Gastrocnemius medialis (tissue), 4 donors: ENCODE measurements around the gene FERMT2. TPM values are rescaled to one million over a fixed set of nuclear protein-coding genes. Genes with fewer than 3 reads are reported as not detected.
"Not testable (repeated sequence)": the region's sequence is repeated elsewhere in the genome, so short reads cannot be mapped to it uniquely, and the experiment has no call there.

Experiments used
- ATAC-seq, 2 donors: fragments of 150-250 bp; one replicate each; pipeline ENCODE4 v1.9.1; 2016
- DNase-seq, 2 donors: peaks; one replicate each; pipeline ENCODE4 v3.0.0-alpha.2; 2019
- H3K27ac ChIP-seq, 4 donors: fragments of 200-600 bp; sonication (generic); 1 replicate in 1 of 4; 2 replicates in 3 of 4; pipeline ENCODE4 v1.5.1; 2016 to 2018; ENCODE audit warnings: mild to moderate bottlenecking in 2 of 4, moderate library complexity in 1 of 4
- H3K27me3 ChIP-seq, 3 donors: fragments of 200-600 bp; sonication (generic) in 2 of 3; 1 replicate in 1 of 3; 2 replicates in 2 of 3; pipeline versions ENCODE4 v1.5.1 to v1.6.0; 2016 to 2019; ENCODE audit warnings: mild to moderate bottlenecking in 1 of 3, moderate library complexity in 1 of 3
- H3K36me3 ChIP-seq, 2 donors: fragments of 200-600 bp; sonication (generic) in 1 of 2; one replicate each; pipeline ENCODE4 v1.5.1; 2017 to 2018
- H3K4me1 ChIP-seq, 2 donors: fragments of 200-600 bp; sonication (generic) in 1 of 2; one replicate each; pipeline ENCODE4 v1.5.1; 2016 to 2017; ENCODE audit warnings: mild to moderate bottlenecking in 2 of 2
- H3K4me3 ChIP-seq, 4 donors: fragments of 200-600 bp; sonication (generic) in 3 of 4; 1 replicate in 1 of 4; 2 replicates in 3 of 4; pipeline ENCODE4 v1.5.1; 2016 to 2019; ENCODE audit warnings: mild to moderate bottlenecking in 2 of 4
- H3K9me3 ChIP-seq, 3 donors: fragments of 200-600 bp; sonication (generic) in 2 of 3; 1 replicate in 1 of 3; 2 replicates in 2 of 3; pipeline ENCODE4 v1.5.1; 2016 to 2019
- POLR2A ChIP-seq, 2 donors: fragments of 450-650 bp; IDR thresholded peaks; one replicate each; pipeline ENCODE4 v1.6.1; 2017; ENCODE audit warnings: antibody characterized with exemption in 2 of 2, mild to moderate bottlenecking in 2 of 2, moderate library complexity in 2 of 2
- in situ Hi-C, 4 donors: fragments of 200-750 bp; cut with MboI; loops; one replicate each; pipeline versions ENCODE4 v1.15.0 to v1.8.0; 2017; ENCODE audit warnings: low sequenced_read_pairs in 4 of 4
- intact Hi-C: fragments of 100-400 bp; cut with DNase I; formaldehyde crosslinking; loops from one replicate; pipeline ENCODE4 v1.15.1; 2023; ENCODE audit warnings: low total_unique reads
- total RNA-seq, 4 donors: library from RNA; depleted of rRNA; stranded (reverse); fragments of >200 nt; gene quantifications; one replicate each; pipeline versions ENCODE4 v1.1.0 to v1.2.3, GENCODE V29; 2016
- TF ChIP-seq, protein P1 (sequence below), 5 experiments: fragments of 450-650 bp in 3 of 5; fragments of 200-600 bp in 2 of 5; sonication (generic) in 2 of 5; IDR thresholded peaks in 4 of 5; conservative IDR thresholded peaks in 1 of 5; 1 replicate in 4 of 5; 2 replicates in 1 of 5; pipeline ENCODE4 v1.5.1; 2016 to 2019; ENCODE audit warnings: antibody characterized with exemption in 5 of 5, mild to moderate bottlenecking in 3 of 5, moderate library complexity in 3 of 5

FERMT2 gene
- total RNA-seq, 4 donors from 2014 or later, result 44.0 to 75.9 (median 59.7) TPM

DNA sequence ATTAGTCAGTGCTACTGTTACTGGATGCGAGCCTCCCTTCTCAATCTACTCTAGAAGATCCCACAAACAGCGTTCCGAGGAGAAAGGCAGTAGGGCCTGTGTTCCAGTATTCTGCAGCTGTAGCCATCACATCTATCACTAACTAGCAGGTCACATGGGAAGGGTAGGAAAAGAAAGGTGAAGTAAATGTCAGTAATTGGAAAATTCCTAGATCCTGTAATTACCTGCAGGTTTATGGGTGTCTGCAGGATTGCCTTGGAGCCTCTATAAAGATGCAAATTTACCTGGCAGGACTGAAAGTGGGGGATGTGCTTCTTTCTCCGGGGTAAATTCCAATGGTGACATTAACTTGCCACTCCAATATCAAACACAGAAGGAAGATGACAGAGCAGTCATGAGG, 77.8 kb downstream of the FERMT2 start:
- no peak for ATAC-seq
- intact Hi-C loops, result no loop called here
- H3K36me3 ChIP-seq, result peaks cover 0 to 81% of the 10 kb centered on the region in 2 donors
- TF ChIP-seq POLR2A (IDR thresholded peaks at IDR 0.05), result no peak
- TF ChIP-seq, protein P1, sequence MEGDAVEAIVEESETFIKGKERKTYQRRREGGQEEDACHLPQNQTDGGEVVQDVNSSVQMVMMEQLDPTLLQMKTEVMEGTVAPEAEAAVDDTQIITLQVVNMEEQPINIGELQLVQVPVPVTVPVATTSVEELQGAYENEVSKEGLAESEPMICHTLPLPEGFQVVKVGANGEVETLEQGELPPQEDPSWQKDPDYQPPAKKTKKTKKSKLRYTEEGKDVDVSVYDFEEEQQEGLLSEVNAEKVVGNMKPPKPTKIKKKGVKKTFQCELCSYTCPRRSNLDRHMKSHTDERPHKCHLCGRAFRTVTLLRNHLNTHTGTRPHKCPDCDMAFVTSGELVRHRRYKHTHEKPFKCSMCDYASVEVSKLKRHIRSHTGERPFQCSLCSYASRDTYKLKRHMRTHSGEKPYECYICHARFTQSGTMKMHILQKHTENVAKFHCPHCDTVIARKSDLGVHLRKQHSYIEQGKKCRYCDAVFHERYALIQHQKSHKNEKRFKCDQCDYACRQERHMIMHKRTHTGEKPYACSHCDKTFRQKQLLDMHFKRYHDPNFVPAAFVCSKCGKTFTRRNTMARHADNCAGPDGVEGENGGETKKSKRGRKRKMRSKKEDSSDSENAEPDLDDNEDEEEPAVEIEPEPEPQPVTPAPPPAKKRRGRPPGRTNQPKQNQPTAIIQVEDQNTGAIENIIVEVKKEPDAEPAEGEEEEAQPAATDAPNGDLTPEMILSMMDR (IDR thresholded peaks at IDR 0.05 in 4 of 5, conservative IDR thresholded peaks at IDR 0.05 in 1 of 5), result no peak
- H3K27me3 ChIP-seq, result no peaks in the 10 kb centered on the region
- H3K4me1 ChIP-seq, result peaks cover 0 to 6% of the 10 kb centered on the region in 2 donors
- no peak overlapping the region for H3K4me3 ChIP-seq
- no peak for DNase-seq
- H3K27ac ChIP-seq, result no peak overlapping the region
- no peaks in the 10 kb centered on the region for H3K9me3 ChIP-seq
- in situ Hi-C loops, result no loop called here

DNA sequence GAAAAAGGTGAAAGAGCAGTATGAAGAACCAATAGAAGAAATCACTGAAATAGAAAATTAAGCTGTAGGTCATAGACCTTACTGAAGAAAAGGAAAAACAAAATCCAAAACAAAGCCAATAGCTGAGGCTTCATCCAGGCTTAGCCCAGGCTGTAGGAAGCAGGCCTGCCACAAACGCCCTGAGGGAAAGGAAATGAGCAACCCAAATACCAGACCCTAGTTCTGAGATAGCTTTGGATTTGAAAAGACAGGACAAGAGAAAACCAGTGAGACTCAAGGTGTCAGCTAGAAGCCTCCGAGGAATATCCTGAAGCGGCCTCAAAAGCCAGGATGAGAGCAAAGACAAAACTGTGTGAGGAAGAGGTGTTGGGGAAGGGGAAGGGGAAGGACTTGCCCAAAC, 79.2 kb downstream of the FERMT2 start:
- TF ChIP-seq, protein P1 (IDR thresholded peaks at IDR 0.05 in 4 of 5, conservative IDR thresholded peaks at IDR 0.05 in 1 of 5), result no peak
- TF ChIP-seq POLR2A (IDR thresholded peaks at IDR 0.05), result no peak
- in situ Hi-C loops, result no loop called here
- intact Hi-C loops, result no loop called here
- peaks cover 0 to 85% of the 10 kb centered on the region in 2 donors for H3K36me3 ChIP-seq
- H3K4me1 ChIP-seq, result no peaks in the 10 kb centered on the region
- DNase-seq (no peak), ATAC-seq (no peak)
- no peaks in the 10 kb centered on the region for H3K9me3 ChIP-seq
- H3K27ac ChIP-seq, result no peak overlapping the region
- H3K4me3 ChIP-seq, result no peak overlapping the region
- H3K27me3 ChIP-seq, result no peaks in the 10 kb centered on the region

DNA sequence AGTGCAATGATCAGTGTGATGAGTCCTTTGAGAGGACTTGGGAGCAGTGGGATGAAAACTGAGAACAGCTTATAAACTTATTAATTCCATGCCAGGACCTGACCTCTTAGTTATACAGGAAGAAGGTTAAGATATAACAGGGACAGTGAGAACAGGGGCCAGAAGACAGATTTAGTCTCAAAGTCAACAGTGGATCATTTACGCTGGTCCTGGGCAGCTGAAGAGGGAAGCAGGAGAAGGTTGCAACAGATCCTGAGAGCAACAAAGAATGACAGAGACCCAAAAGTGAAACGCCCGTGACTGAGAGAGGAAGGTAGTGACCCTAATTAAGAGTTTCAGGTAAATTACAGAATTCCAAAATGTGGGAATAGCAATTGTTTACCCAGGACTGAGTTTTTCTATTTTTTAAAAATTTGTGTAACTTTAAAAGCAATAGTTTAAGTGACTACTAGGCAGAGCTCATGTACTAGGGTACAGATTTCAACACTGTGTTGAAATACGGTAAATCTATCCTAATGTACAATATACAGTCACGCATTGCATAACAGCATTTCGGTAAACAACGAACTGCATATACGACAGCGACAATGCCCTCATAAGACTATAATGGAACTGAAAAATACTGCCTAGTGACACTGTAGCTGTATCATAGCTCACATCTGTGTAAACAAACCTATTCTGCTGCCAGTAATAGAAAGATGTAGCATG, 81.8 kb downstream of the FERMT2 start:
- peak; percentile 57 to 61 for ATAC-seq
- no peak for DNase-seq
- Histone ChIP-seq H3K27ac (peak overlapping the region in 2 of 4 donors; percentile 19 to 30), H3K4me3 (no peak overlapping the region), H3K36me3 (peaks cover 0 to 80% of the 10 kb centered on the region in 2 donors), H3K27me3 (no peaks in the 10 kb centered on the region), H3K4me1 (no peaks in the 10 kb centered on the region), H3K9me3 (no peaks in the 10 kb centered on the region)
- no peak for TF ChIP-seq POLR2A (IDR thresholded peaks at IDR 0.05)
- in situ Hi-C loops, result no loop called here
- intact Hi-C loops, result no loop called here

DNA sequence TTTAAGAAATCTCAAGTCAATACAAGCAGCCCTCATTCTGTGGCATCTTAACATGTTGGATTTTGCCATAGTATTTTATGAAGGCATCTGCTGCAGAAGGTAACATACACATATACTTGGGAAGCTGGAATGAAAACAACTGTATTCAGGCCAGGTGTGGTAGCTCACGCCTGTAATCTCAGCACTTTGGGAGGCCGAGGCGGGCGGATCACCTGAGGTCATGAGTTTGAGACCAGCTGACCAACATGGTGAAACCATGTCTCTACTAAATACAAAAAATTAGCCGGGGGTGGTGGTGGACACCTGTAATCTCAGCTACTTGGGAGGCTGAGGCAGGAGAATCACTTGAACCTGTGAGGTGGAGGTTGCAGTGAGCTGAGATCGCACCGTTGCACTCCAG, 86.0 kb downstream of the FERMT2 start:
- H3K4me1 ChIP-seq, H3K27ac ChIP-seq, H3K4me3 ChIP-seq: not testable (repeated sequence)

DNA sequence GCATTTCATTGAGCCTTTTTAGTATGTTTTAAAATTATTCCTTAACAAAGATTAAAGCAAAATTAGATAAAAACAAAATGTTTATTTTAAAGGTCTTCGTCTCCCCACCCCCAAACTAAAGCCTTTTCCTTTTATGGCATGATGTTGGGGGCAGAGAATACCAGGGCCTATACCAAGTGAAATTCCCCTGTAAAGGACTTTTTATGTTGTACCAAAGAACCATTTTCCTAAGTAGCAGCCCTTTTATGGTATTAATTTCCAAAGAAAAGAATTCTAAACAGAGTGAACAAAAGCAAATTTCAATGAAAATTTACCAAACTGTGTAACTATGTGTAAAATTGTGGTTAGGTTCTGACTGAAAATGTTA, 87.5 kb downstream of the FERMT2 start:
- H3K4me1 ChIP-seq, result no peaks in the 10 kb centered on the region
- intact Hi-C loops, result no loop called here
- no peaks in the 10 kb centered on the region for H3K9me3 ChIP-seq
- TF ChIP-seq, protein P1 (IDR thresholded peaks at IDR 0.05 in 4 of 5, conservative IDR thresholded peaks at IDR 0.05 in 1 of 5), result no peak
- no peak for TF ChIP-seq POLR2A (IDR thresholded peaks at IDR 0.05)
- ATAC-seq (no peak), DNase-seq (no peak)
- peaks cover 3 to 62% of the 10 kb centered on the region in 2 donors for H3K36me3 ChIP-seq
- peak overlapping the region; percentile 5 to 34 (median 13) for H3K27ac ChIP-seq
- H3K4me3 ChIP-seq, result no peak overlapping the region
- in situ Hi-C loops, result no loop called here
- no peaks in the 10 kb centered on the region for H3K27me3 ChIP-seq

More for the DNA sequence above, 86.0 kb downstream of the FERMT2 start:
- ATAC-seq, H3K27me3 ChIP-seq, intact Hi-C loops, DNase-seq, H3K9me3 ChIP-seq, in situ Hi-C loops: not testable (repeated sequence)
- peaks cover 3 to 64% of the 10 kb centered on the region in 2 donors for H3K36me3 ChIP-seq
